Tibial nerve (tissue), 4 donors: ENCODE results near the gene FKBP10. TPM values are rescaled to one million over a fixed set of nuclear protein-coding genes. Genes with fewer than 3 reads are reported as not detected.

Experiments
- DNase-seq, 2 donors: peaks; one replicate each; pipeline ENCODE4 v3.0.0-alpha.2; 2019; ENCODE audit warnings: low spot score in 2 of 2
- H3K27ac ChIP-seq, 4 donors: fragments of 200-600 bp; sonication (generic) in 3 of 4; one replicate each; pipeline ENCODE4 v1.5.1; 2017 to 2019; ENCODE audit warnings: mild to moderate bottlenecking in 1 of 4
- H3K27me3 ChIP-seq, 2 donors: fragments of 200-600 bp; sonication (generic) in 1 of 2; one replicate each; pipeline versions ENCODE4 v1.5.1 to v1.6.0; 2017 to 2019
- H3K36me3 ChIP-seq, 3 donors: fragments of 200-600 bp; sonication (generic); one replicate each; pipeline ENCODE4 v1.5.1; 2018 to 2019
- H3K4me1 ChIP-seq, 4 donors: fragments of 200-600 bp; sonication (generic) in 3 of 4; one replicate each; pipeline ENCODE4 v1.5.1; 2017 to 2019
- H3K4me3 ChIP-seq, 4 donors: fragments of 200-600 bp; sonication (generic) in 3 of 4; one replicate each; pipeline ENCODE4 v1.5.1; 2017 to 2019; ENCODE audit warnings: mild to moderate bottlenecking in 1 of 4, moderate library complexity in 1 of 4
- H3K9me3 ChIP-seq, 4 donors: fragments of 200-600 bp; sonication (generic) in 3 of 4; one replicate each; pipeline ENCODE4 v1.5.1; 2017 to 2019
- EP300 ChIP-seq, 2 donors: sonication (generic); formaldehyde crosslinking; IDR thresholded peaks; one replicate each; pipeline ENCODE4 v1.6.1; 2017; ENCODE audit warnings: antibody characterized with exemption in 2 of 2, mild to moderate bottlenecking in 1 of 2
- POLR2A ChIP-seq, 2 donors: fragments of 450-650 bp; IDR thresholded peaks; one replicate each; pipeline ENCODE4 v1.6.1; 2017; ENCODE audit warnings: antibody characterized with exemption in 2 of 2, mild to moderate bottlenecking in 2 of 2, moderate library complexity in 2 of 2
- WGBS, 2 donors: methylation state at CpG; one replicate each; pipeline ENCODE4 v1.1.5; 2018; 5-methylcytosine and 5-hydroxymethylcytosine counted together
- total RNA-seq, 4 donors: library from RNA; depleted of rRNA; stranded (reverse); fragments of >200 nt; gene quantifications; one replicate each; pipeline ENCODE4 v1.1.0, GENCODE V29; 2016
- TF ChIP-seq, protein P1 (sequence below), 5 experiments: fragments of 200-600 bp in 3 of 5; fragments of 450-650 bp in 2 of 5; sonication (generic) in 3 of 5; IDR thresholded peaks; one replicate each; pipeline ENCODE4 v1.5.1; 2016 to 2019; ENCODE audit warnings: antibody characterized with exemption in 5 of 5, mild to moderate bottlenecking in 3 of 5, moderate library complexity in 2 of 5

The FKBP10 gene
- total RNA-seq, 4 donors from 2014 or later, result 47.9 to 103 (median 77.4) TPM

- no peaks in the 10 kb centered on the region for H3K9me3 ChIP-seq
- peaks cover 0 to 23% (median 6%) of the 10 kb centered on the region in 4 donors for H3K4me1 ChIP-seq
- WGBS, 2 donors, result 93 to 94% methylated on average over 22 to 23 of the region's 23 CpGs
- H3K27me3 ChIP-seq, result no peaks in the 10 kb centered on the region
- H3K27ac ChIP-seq, result no peak overlapping the region
- no peak for DNase-seq
- no peak overlapping the region for H3K4me3 ChIP-seq
- peaks cover 0 to 33% (median 0%) of the 10 kb centered on the region in 3 donors for H3K36me3 ChIP-seq
- TF ChIP-seq POLR2A (IDR thresholded peaks at IDR 0.05) (no peak), EP300 (IDR thresholded peaks at IDR 0.05) (no peak)
- TF ChIP-seq, protein P1, sequence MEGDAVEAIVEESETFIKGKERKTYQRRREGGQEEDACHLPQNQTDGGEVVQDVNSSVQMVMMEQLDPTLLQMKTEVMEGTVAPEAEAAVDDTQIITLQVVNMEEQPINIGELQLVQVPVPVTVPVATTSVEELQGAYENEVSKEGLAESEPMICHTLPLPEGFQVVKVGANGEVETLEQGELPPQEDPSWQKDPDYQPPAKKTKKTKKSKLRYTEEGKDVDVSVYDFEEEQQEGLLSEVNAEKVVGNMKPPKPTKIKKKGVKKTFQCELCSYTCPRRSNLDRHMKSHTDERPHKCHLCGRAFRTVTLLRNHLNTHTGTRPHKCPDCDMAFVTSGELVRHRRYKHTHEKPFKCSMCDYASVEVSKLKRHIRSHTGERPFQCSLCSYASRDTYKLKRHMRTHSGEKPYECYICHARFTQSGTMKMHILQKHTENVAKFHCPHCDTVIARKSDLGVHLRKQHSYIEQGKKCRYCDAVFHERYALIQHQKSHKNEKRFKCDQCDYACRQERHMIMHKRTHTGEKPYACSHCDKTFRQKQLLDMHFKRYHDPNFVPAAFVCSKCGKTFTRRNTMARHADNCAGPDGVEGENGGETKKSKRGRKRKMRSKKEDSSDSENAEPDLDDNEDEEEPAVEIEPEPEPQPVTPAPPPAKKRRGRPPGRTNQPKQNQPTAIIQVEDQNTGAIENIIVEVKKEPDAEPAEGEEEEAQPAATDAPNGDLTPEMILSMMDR (IDR thresholded peaks at IDR 0.05), result no peak
These were observed 4.0 kb downstream of the FKBP10 start for GRCh38 chr17:41816637-41817320.

DNA sequence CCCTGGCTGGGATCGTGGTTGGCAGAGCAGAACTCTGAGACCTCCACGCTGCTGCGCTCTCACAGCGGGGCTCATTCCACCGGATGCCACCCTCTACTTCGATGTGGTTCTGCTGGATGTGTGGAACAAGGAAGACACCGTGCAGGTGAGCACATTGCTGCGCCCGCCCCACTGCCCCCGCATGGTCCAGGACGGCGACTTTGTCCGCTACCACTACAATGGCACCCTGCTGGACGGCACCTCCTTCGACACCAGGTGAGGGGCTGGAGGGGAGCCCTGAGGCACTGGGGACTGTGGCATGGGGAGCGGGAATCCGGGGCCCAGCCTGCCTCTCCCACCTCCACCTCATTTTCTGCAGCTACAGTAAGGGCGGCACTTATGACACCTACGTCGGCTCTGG, 5.2 kb downstream of the FKBP10 start:
- no peak for DNase-seq
- TF ChIP-seq, protein P1 (IDR thresholded peaks at IDR 0.05), result no peak
- TF ChIP-seq POLR2A (IDR thresholded peaks at IDR 0.05) (no peak), EP300 (IDR thresholded peaks at IDR 0.05) (no peak)
- Histone ChIP-seq H3K4me3 (no peak overlapping the region), H3K27me3 (no peaks in the 10 kb centered on the region), H3K27ac (no peak overlapping the region), H3K9me3 (no peaks in the 10 kb centered on the region), H3K4me1 (peaks cover 0 to 13% (median 4%) of the 10 kb centered on the region in 4 donors), H3K36me3 (peaks cover 0 to 33% (median 0%) of the 10 kb centered on the region in 3 donors)
- 95 to 98% methylated on average over 20 of the region's 20 CpGs for WGBS, 2 donors

- TF ChIP-seq EP300 (IDR thresholded peaks at IDR 0.05) (no peak), POLR2A (IDR thresholded peaks at IDR 0.05) (no peak)
- TF ChIP-seq, protein P1 (IDR thresholded peaks at IDR 0.05), result no peak
- Histone ChIP-seq H3K4me3 (no peak overlapping the region), H3K27ac (no peak overlapping the region), H3K9me3 (no peaks in the 10 kb centered on the region), H3K27me3 (no peaks in the 10 kb centered on the region), H3K36me3 (peaks cover 0 to 61% (median 0%) of the 10 kb centered on the region in 3 donors), H3K4me1 (peaks cover 0 to 13% (median 0%) of the 10 kb centered on the region in 4 donors)
- DNase-seq, result no peak
- 83 to 86% methylated on average over 14 of the region's 14 CpGs for WGBS, 2 donors
These were observed 9.0 kb downstream of the FKBP10 start for GRCh38 chr17:41821776-41822175.

DNA sequence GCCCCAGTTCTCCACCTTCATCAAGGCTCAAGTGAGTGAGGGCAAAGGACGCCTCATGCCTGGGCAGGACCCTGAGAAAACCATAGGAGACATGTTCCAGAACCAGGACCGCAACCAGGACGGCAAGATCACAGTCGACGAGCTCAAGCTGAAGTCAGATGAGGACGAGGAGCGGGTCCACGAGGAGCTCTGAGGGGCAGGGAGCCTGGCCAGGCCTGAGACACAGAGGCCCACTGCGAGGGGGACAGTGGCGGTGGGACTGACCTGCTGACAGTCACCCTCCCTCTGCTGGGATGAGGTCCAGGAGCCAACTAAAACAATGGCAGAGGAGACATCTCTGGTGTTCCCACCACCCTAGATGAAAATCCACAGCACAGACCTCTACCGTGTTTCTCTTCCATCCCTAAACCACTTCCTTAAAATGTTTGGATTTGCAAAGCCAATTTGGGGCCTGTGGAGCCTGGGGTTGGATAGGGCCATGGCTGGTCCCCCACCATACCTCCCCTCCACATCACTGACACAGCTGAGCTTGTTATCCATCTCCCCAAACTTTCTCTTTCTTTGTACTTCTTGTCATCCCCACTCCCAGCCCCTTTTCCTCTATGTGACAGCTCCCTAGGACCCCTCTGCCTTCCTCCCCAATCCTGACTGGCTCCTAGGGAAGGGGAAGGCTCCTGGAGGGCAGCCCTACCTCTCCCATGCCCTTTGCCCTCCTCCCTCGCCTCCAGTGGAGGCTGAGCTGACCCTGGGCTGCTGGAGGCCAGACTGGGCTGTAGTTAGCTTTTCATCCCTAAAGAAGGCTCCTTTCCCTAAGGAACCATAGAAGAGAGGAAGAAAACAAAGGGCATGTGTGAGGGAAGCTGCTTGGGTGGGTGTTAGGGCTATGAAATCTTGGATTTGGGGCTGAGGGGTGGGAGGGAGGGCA, 9.7 kb downstream of the FKBP10 start:
- Histone ChIP-seq H3K27me3 (no peaks in the 10 kb centered on the region), H3K27ac (no peak overlapping the region), H3K9me3 (no peaks in the 10 kb centered on the region), H3K4me1 (peaks cover 0 to 13% (median 0%) of the 10 kb centered on the region in 4 donors), H3K36me3 (peaks cover 0 to 62% (median 0%) of the 10 kb centered on the region in 3 donors), H3K4me3 (no peak overlapping the region)
- TF ChIP-seq EP300 (IDR thresholded peaks at IDR 0.05), result no peak
- TF ChIP-seq POLR2A (IDR thresholded peaks at IDR 0.05), result no peak
- TF ChIP-seq, protein P1 (IDR thresholded peaks at IDR 0.05), result no peak
- 64 to 69% methylated on average over 9 to 12 of the region's 12 CpGs for WGBS, 2 donors
- DNase-seq, result no peak
